ENCODE measurements around the gene ARHGAP24. TPM values are rescaled to one million over a fixed set of nuclear protein-coding genes. Genes with fewer than 3 reads are reported as not detected.

Gene ARHGAP24
- total and polyA plus RNA-seq, 2 experiments from 2014 or later = 5.1 to 8.6 TPM

GRCh38 chr4:86006057-86006456 lies 531.1 kb downstream of the ARHGAP24 start:
- H3K9me3 ChIP-seq (ENCODE audit: low read depth) = no peaks in the 10 kb centered on the region
- TF ChIP-seq, protein P1, sequence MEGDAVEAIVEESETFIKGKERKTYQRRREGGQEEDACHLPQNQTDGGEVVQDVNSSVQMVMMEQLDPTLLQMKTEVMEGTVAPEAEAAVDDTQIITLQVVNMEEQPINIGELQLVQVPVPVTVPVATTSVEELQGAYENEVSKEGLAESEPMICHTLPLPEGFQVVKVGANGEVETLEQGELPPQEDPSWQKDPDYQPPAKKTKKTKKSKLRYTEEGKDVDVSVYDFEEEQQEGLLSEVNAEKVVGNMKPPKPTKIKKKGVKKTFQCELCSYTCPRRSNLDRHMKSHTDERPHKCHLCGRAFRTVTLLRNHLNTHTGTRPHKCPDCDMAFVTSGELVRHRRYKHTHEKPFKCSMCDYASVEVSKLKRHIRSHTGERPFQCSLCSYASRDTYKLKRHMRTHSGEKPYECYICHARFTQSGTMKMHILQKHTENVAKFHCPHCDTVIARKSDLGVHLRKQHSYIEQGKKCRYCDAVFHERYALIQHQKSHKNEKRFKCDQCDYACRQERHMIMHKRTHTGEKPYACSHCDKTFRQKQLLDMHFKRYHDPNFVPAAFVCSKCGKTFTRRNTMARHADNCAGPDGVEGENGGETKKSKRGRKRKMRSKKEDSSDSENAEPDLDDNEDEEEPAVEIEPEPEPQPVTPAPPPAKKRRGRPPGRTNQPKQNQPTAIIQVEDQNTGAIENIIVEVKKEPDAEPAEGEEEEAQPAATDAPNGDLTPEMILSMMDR (IDR thresholded peaks at IDR 0.05; ENCODE audit: low read depth, low read length) = no peak
- peaks cover 6% of the 10 kb centered on the region for H3K4me1 ChIP-seq (ENCODE audit: low read depth)
- H3K36me3 ChIP-seq = no peaks in the 10 kb centered on the region
- no peaks in the 10 kb centered on the region for H3K27me3 ChIP-seq
- no peak overlapping the region for H3K4me3 ChIP-seq
- no peak for DNase-seq (ENCODE audit: low read depth in 1 of 2, low spot score in 1 of 2)
- H3K27ac ChIP-seq = no peak overlapping the region

- H3K36me3 ChIP-seq = no peaks in the 10 kb centered on the region
- H3K27me3 ChIP-seq = no peaks in the 10 kb centered on the region
- no peaks in the 10 kb centered on the region for H3K9me3 ChIP-seq (ENCODE audit: low read depth)
- H3K4me3 ChIP-seq = no peak overlapping the region
- no peak overlapping the region for H3K27ac ChIP-seq
- H3K4me1 ChIP-seq (ENCODE audit: low read depth) = peaks cover 15% of the 10 kb centered on the region
- DNase-seq (ENCODE audit: low read depth in 1 of 2, low spot score in 1 of 2) = no peak
- TF ChIP-seq, protein P1 (IDR thresholded peaks at IDR 0.05; ENCODE audit: low read depth, low read length) = no peak
Measured at GRCh38 chr4:86007042-86007441, 532.1 kb downstream of the ARHGAP24 start.

- no peak overlapping the region for H3K4me3 ChIP-seq
- no peak overlapping the region for H3K27ac ChIP-seq
- H3K4me1 ChIP-seq (ENCODE audit: low read depth) = peaks cover 15% of the 10 kb centered on the region
- no peaks in the 10 kb centered on the region for H3K27me3 ChIP-seq
- peak in 1 of 2 donors; percentile 94 for DNase-seq (ENCODE audit: low read depth in 1 of 2, low spot score in 1 of 2)
- H3K9me3 ChIP-seq (ENCODE audit: low read depth) = no peaks in the 10 kb centered on the region
- TF ChIP-seq, protein P1 (IDR thresholded peaks at IDR 0.05; ENCODE audit: low read depth, low read length) = no peak
- no peaks in the 10 kb centered on the region for H3K36me3 ChIP-seq
Measured at GRCh38 chr4:86011117-86011516, 536.2 kb downstream of the ARHGAP24 start.

DNA sequence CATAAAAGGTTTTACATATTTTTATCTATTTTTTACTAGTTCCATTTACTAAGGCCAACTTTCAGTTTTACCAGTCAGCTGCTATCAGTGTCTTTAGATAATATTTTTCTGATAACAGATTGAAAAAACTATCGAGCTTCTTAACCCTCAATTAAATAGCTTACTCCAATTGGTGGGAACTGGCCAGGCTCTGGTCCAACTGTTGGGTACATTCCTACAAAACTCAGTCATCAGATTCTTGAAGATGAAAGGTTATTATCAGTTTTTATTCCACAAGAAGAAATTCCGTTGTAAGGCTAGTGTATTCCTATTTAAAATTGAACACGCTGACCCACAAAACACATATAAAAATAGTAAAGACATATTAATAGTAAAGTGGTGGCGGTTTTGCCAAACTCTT lies 538.7 kb downstream of the ARHGAP24 start:
- no peaks in the 10 kb centered on the region for H3K9me3 ChIP-seq (ENCODE audit: low read depth)
- TF ChIP-seq, protein P1 (IDR thresholded peaks at IDR 0.05; ENCODE audit: low read depth, low read length) = no peak
- no peaks in the 10 kb centered on the region for H3K27me3 ChIP-seq
- H3K4me3 ChIP-seq = no peak overlapping the region
- H3K36me3 ChIP-seq = no peaks in the 10 kb centered on the region
- peak in 1 of 2 donors; percentile 70 for DNase-seq (ENCODE audit: low read depth in 1 of 2, low spot score in 1 of 2)
- no peak overlapping the region for H3K27ac ChIP-seq
- H3K4me1 ChIP-seq (ENCODE audit: low read depth) = peaks cover 15% of the 10 kb centered on the region

- Histone ChIP-seq H3K9me3 (ENCODE audit: low read depth) (no peaks in the 10 kb centered on the region), H3K36me3 (no peaks in the 10 kb centered on the region), H3K27me3 (no peaks in the 10 kb centered on the region), H3K4me3 (no peak overlapping the region), H3K4me1 (ENCODE audit: low read depth) (peaks cover 9% of the 10 kb centered on the region), H3K27ac (no peak overlapping the region)
- DNase-seq (ENCODE audit: low read depth in 1 of 2, low spot score in 1 of 2) = peak; percentile 3 to 53
- TF ChIP-seq, protein P1 (IDR thresholded peaks at IDR 0.05; ENCODE audit: low read depth, low read length) = no peak
Measured at GRCh38 chr4:86014599-86014998, 539.6 kb downstream of the ARHGAP24 start.
